Activated naive CD8-positive, alpha-beta T cell treated with anti-CD3 and anti-CD28 coated beads, Interleukin-2, amount 50 U/mL, for 24 hours (primary cell): ENCODE measurements around the gene OXSM.
A peak's percentile ranks its signal among the peaks of the same experiment; 100 is the strongest.

Experiments
- ATAC-seq: fragments of 150-1000 bp; cut with Tn5 transposase; one replicate; pipeline ENCODE4 v1.10.0; 2021
- DNase-seq: peaks from one replicate; pipeline ENCODE4 v3.0.0; 2021
- H3K27ac Mint-ChIP-seq: one replicate; pipeline ENCODE4 v1.8.0; 2021; ENCODE audit warnings: mild to moderate bottlenecking, mixed read lengths
- H3K27me3 Mint-ChIP-seq: one replicate; pipeline ENCODE4 v1.8.0; 2021; ENCODE audit warnings: mixed read lengths
- H3K36me3 Mint-ChIP-seq: one replicate; pipeline ENCODE4 v1.8.0; 2021; ENCODE audit warnings: low read depth, mixed read lengths
- H3K4me1 Mint-ChIP-seq: one replicate; pipeline ENCODE4 v1.8.0; 2021; ENCODE audit warnings: mixed read lengths
- H3K4me3 Mint-ChIP-seq: one replicate; pipeline ENCODE4 v1.8.0; 2021; ENCODE audit warnings: mild to moderate bottlenecking, moderate library complexity, mixed read lengths
- H3K9me3 Mint-ChIP-seq: one replicate; pipeline ENCODE4 v1.8.0; 2021; ENCODE audit warnings: mixed read lengths

Gene OXSM

DNA sequence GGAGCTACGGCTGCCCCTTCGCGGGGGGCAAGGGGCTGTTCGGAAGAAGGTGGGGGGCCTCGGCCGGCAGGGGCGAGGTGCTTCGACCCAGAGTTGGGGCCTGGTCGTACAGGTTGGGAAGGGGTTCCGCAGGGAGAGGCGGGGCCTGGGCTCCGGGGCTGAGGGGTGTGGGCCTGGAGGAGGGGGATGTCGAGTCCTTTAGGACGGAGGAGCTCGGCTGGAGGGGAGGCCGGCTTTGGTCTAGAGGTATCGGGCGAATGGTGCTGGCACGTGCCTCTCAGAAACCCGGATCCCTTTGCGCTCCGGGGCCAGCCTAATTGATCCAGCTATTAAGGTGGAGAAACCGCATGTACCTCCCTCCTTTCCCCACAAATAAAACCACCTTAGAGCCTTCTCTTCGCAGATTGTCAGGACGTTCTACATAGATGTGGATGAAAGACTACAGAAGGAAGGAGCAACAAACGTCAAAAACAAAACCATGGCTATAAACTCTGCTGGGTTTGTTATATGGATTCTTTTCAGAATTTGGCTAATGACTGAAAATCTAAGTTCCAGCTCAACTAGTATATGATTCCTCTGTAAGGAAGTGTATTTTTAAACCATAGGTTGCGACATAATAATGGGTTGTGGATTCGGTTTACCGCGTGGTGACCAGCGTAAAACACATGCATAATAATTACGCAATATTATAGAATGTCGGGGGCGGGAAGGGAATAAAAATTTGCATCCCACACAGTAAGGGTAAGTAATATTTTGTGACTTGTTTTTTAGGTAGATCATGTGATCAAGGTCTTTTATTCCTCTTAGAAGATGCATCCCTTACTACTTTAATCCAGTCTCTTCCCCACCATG lies 6.0 kb upstream of the OXSM start:
- DNase-seq: no peak
- peaks cover 13% of the 10 kb centered on the region for H3K36me3 Mint-ChIP-seq
- H3K4me3 Mint-ChIP-seq: peak overlapping the region; percentile 94
- peaks cover 67% of the 10 kb centered on the region for H3K4me1 Mint-ChIP-seq
- no peaks in the 10 kb centered on the region for H3K27me3 Mint-ChIP-seq
- ATAC-seq: peak; percentile 35
- no peaks in the 10 kb centered on the region for H3K9me3 Mint-ChIP-seq
- peak overlapping the region; percentile 80 for H3K27ac Mint-ChIP-seq

DNA sequence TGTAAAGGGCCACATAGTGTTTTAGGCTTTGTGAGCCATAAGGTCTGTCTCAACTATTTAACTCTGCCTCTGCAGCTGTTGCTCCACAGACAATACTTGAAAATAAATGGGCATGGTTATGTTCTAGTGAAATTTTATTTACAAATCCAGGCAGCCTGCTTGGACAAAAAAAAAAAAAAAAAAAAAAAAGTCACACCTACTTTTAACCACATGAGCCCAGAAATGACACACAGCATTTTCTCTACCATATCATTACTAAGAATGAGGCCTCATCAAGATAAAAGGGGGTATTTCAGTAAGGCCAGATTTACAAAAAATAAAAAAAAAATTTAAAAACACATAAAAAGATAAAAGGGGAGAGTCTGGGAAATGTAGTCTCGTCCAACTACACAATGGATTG lies 4.9 kb upstream of the OXSM start:
- peak overlapping the region; percentile 94 for H3K4me3 Mint-ChIP-seq
- no peak for ATAC-seq
- no peak for DNase-seq
- H3K27me3 Mint-ChIP-seq: no peaks in the 10 kb centered on the region
- peaks cover 16% of the 10 kb centered on the region for H3K36me3 Mint-ChIP-seq
- H3K4me1 Mint-ChIP-seq: peaks cover 74% of the 10 kb centered on the region
- no peak overlapping the region for H3K27ac Mint-ChIP-seq
- H3K9me3 Mint-ChIP-seq: no peaks in the 10 kb centered on the region

DNA sequence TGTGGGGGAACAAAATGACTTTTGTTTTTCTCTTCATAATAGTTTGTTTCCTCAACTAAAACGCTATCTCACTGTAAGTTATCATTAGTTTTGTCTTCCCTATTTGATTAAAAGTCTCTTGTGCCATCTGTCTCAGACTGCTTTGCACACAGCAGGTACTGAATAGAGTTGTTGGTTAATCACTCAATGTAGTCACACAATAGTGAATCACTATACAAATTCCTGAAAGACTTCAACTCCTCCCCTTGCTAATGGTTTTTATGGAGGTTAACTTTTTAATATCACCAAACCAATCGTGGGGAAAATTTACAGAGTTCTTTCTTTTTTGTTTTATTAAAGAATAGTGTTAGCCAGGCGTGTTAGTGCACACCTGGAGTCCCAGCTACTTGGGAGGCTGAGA lies 4.1 kb upstream of the OXSM start:
- DNase-seq (no peak), ATAC-seq (no peak)
- no peaks in the 10 kb centered on the region for H3K9me3 Mint-ChIP-seq
- peaks cover 74% of the 10 kb centered on the region for H3K4me1 Mint-ChIP-seq
- H3K27ac Mint-ChIP-seq: no peak overlapping the region
- no peak overlapping the region for H3K4me3 Mint-ChIP-seq
- peaks cover 13% of the 10 kb centered on the region for H3K36me3 Mint-ChIP-seq
- H3K27me3 Mint-ChIP-seq: no peaks in the 10 kb centered on the region

DNA sequence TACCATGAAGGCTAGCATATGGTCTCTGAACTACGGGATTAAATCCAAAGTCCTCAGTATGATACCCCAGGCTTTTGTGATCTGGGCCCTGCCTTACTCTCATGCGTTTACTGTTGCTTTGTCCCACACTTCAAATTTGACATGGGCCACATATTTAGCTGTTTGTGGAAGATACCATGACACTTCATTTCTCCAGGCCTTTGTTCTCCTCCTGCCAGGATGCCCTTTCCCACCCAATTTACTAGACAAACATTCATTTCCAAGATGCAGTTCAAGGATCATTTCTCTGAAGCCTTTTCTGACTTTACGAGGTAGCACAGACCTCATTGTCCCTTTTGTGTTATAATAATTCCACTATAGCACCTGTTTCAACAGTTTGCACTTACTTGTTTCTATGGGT lies 2.2 kb upstream of the OXSM start:
- H3K4me1 Mint-ChIP-seq: peaks cover 74% of the 10 kb centered on the region
- no peak overlapping the region for H3K27ac Mint-ChIP-seq
- ATAC-seq: no peak
- peaks cover 23% of the 10 kb centered on the region for H3K36me3 Mint-ChIP-seq
- no peak for DNase-seq
- no peaks in the 10 kb centered on the region for H3K9me3 Mint-ChIP-seq
- no peak overlapping the region for H3K4me3 Mint-ChIP-seq
- H3K27me3 Mint-ChIP-seq: no peaks in the 10 kb centered on the region

DNA sequence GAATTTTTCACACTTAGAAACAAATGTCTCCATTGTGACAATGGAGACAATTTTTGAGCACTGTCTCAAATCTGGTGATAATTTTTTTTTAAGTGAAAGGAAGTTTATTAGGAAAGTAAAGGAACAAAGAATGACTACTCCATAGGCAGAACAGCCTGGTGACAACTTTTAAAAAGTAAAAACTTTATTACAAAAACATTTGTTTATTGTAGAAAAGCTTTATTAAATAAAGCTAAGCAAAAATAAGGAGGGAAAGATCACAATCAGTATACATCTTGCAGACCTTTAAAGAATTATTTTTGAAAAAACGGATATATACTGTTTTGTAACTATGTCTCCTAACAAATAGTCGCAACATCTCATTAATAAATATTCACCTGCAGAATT lies 688 bp upstream of the OXSM start:
- Mint-ChIP-seq H3K4me3 (peak overlapping the region; percentile 98), H3K27me3 (no peaks in the 10 kb centered on the region), H3K27ac (peak overlapping the region; percentile 100), H3K9me3 (no peaks in the 10 kb centered on the region), H3K4me1 (peaks cover 78% of the 10 kb centered on the region), H3K36me3 (peaks cover 28% of the 10 kb centered on the region)
- ATAC-seq: no peak
- no peak for DNase-seq

DNA sequence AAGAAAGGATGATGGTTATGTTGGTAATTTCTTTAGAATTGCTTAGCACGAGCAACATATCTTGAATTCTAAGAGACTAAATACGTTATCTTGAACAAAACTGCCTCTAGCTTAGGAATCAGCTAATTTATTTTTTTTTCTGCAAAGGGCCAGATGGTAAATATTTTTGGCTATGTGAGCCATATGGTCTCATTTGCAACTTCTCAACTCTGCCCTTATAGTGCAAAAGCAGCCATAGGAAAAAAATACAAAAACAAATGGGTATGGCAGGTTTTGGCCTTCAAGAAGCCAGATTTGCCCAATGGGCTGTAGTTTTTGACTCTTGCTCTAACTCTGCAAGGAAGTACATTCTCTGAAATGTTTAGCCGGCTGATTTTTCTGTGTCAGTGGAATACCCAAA lies 11.9 kb downstream of the OXSM start:
- H3K27ac Mint-ChIP-seq: no peak overlapping the region

DNA sequence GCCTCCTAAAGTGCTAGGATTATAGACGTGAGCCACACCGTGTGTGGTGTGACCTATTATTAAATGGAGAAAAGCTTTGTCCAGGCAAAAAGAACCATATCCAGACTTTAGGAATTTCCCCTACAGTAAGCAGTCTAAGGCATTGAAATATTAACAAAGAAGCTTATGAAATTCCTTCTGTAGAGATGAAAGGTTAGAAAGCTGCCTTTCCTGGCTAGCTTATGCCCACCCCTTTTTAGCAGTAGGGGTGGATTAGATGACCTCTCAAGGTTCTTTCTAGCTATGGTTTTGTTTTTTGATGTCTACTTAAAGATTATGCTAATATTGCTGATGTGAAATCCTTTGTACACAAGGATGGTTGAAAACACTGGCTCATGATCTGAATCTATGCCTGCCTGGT lies 13.9 kb downstream of the OXSM start:
- Mint-ChIP-seq H3K27me3 (peaks cover 2% of the 10 kb centered on the region), H3K27ac (no peak overlapping the region), H3K4me1 (no peaks in the 10 kb centered on the region), H3K9me3 (no peaks in the 10 kb centered on the region), H3K36me3 (no peaks in the 10 kb centered on the region), H3K4me3 (no peak overlapping the region)
- DNase-seq: no peak
- ATAC-seq: no peak

More for the DNA sequence above, 11.9 kb downstream of the OXSM start:
- no peaks in the 10 kb centered on the region for H3K4me1 Mint-ChIP-seq
- no peak for DNase-seq
- ATAC-seq: no peak
- H3K36me3 Mint-ChIP-seq: no peaks in the 10 kb centered on the region
- H3K4me3 Mint-ChIP-seq: no peak overlapping the region
- peaks cover 2% of the 10 kb centered on the region for H3K27me3 Mint-ChIP-seq
- no peaks in the 10 kb centered on the region for H3K9me3 Mint-ChIP-seq

DNA sequence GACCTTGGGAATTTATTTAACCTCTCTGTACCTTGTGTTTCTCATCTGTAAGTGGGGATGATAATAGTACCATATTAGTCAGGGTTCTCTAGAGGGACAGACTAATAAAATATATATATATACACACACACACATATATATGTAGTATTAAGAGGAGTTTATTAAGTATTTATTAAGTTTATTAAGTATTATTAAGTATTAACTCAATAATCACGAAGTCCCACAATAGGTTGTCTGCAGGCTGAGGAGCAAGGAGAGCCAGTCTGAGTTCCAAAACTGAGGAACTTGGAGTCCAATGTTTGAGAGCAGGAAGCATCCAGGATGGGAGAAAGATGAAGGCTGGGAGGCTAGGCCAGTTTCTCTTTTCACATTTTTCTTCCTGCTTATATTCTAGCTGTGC lies 14.8 kb downstream of the OXSM start:
- H3K27me3 Mint-ChIP-seq: peaks cover 2% of the 10 kb centered on the region
- H3K4me1 Mint-ChIP-seq: no peaks in the 10 kb centered on the region
- H3K9me3 Mint-ChIP-seq: no peaks in the 10 kb centered on the region
- no peak for ATAC-seq
- no peak for DNase-seq
- no peak overlapping the region for H3K27ac Mint-ChIP-seq
- no peaks in the 10 kb centered on the region for H3K36me3 Mint-ChIP-seq
- H3K4me3 Mint-ChIP-seq: no peak overlapping the region

DNA sequence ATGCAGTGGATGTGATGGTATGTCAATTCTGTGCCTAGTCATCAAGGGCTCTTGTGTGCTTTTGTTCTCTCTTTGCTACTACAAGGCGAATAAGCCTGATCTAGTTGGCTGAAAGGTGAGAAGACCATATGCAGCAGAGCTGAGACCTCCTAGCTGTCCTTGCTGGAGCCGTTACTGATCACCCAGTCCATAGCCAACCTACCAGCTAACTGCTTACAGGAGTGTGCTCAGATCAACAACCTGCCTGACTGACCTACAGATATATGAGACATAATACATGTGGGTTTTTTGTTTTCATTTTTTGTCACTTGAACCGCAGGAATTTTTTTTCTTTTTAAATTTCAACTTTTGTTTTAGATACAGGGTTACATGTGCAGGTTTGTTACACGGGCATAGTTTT lies 22.8 kb downstream of the OXSM start:
- H3K9me3 Mint-ChIP-seq: no peaks in the 10 kb centered on the region
- ATAC-seq: no peak
- H3K27me3 Mint-ChIP-seq: peaks cover 4% of the 10 kb centered on the region
- H3K36me3 Mint-ChIP-seq: no peaks in the 10 kb centered on the region
- no peaks in the 10 kb centered on the region for H3K4me1 Mint-ChIP-seq
- H3K4me3 Mint-ChIP-seq: no peak overlapping the region
- H3K27ac Mint-ChIP-seq: no peak overlapping the region
- no peak for DNase-seq

DNA sequence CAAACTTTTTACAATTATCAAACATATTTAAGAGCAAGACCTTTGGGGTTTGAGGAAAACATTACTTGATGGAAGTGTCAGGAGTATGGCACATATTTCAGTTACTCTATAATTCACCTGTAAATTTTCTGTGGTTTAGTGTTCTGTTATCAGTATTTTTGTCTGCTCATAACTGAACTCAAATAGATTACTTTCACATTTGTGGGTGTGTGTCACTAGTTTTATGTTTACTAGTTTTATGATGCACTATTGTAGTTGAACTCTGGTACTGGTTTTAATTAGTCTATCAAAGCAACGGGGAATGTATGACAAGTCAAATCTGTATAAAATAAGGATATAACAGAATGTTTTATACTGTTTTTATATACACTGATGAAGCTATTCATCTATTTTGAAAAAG lies 27.2 kb downstream of the OXSM start:
- H3K36me3 Mint-ChIP-seq: no peaks in the 10 kb centered on the region
- DNase-seq (no peak), ATAC-seq (peak; percentile 49)
- H3K4me3 Mint-ChIP-seq: no peak overlapping the region
- no peak overlapping the region for H3K27ac Mint-ChIP-seq
- H3K4me1 Mint-ChIP-seq: no peaks in the 10 kb centered on the region
- peaks cover 4% of the 10 kb centered on the region for H3K27me3 Mint-ChIP-seq
- H3K9me3 Mint-ChIP-seq: no peaks in the 10 kb centered on the region

DNA sequence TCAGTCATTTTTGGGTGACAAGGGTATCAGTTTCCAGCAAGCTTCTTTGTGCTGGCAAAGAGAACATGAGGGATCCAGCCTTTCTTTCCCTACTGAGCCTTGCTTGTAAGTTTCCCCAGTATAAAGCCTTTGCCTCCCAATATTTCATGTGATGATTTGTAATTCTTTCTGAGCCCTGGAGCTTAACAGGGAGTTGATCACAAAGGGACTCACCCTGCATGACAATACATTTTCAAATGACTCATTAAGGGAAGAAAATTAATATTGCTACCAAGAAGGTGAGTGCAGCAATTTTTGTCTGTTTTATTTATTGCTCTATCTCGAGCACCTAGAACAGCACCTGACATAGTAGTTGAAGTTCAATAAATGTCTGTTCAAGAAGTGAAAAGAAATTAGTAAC lies 27.7 kb downstream of the OXSM start:
- H3K27me3 Mint-ChIP-seq: peaks cover 4% of the 10 kb centered on the region
- no peaks in the 10 kb centered on the region for H3K4me1 Mint-ChIP-seq
- no peak overlapping the region for H3K4me3 Mint-ChIP-seq
- H3K9me3 Mint-ChIP-seq: no peaks in the 10 kb centered on the region
- DNase-seq: no peak
- ATAC-seq: no peak
- no peaks in the 10 kb centered on the region for H3K36me3 Mint-ChIP-seq
- H3K27ac Mint-ChIP-seq: no peak overlapping the region

DNA sequence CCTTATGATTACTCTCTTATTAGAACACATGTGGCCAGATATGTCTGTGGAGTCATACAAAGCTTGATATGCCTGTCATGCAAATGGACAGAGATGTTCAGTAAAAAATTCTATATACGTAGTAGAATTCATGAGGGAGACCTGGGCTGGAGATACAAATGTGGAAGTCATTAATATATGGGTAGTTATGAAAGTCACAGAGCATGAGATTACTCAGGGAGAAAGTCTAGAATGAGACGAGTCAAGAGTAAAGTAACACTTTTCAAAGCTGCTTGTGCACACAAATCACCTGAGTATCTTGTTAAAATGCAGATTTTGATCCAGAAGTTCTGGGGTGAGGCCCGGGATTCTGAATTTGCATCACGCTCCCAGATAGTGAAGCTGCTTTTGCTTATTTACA lies 28.4 kb downstream of the OXSM start:
- no peaks in the 10 kb centered on the region for H3K4me1 Mint-ChIP-seq
- no peaks in the 10 kb centered on the region for H3K9me3 Mint-ChIP-seq
- no peak overlapping the region for H3K4me3 Mint-ChIP-seq
- DNase-seq: no peak
- no peak for ATAC-seq
- H3K27me3 Mint-ChIP-seq: peaks cover 6% of the 10 kb centered on the region
- no peaks in the 10 kb centered on the region for H3K36me3 Mint-ChIP-seq
- H3K27ac Mint-ChIP-seq: no peak overlapping the region

DNA sequence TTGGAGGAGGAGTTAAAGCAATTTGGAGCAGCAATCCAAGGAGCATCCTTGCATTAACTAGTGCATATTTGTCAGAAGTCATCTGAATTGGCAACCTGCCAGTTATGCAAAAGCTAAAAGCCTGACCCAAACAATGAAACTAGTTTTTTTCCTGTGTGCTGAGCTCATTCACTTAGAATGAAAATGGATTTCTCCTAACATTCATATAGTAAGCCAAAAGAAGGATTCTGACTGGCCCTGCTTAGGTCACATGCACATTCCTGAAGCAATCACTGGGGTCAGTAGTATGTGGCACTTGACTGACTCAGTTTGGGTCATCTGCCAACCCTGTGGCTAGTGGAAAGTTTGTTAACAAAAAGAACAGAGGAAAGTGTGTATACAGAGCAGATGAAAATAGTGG lies 30.5 kb downstream of the OXSM start:
- DNase-seq: no peak
- Mint-ChIP-seq H3K27ac (no peak overlapping the region), H3K27me3 (peaks cover 3% of the 10 kb centered on the region), H3K4me1 (no peaks in the 10 kb centered on the region), H3K4me3 (no peak overlapping the region), H3K9me3 (no peaks in the 10 kb centered on the region), H3K36me3 (no peaks in the 10 kb centered on the region)
- peak; percentile 52 for ATAC-seq

DNA sequence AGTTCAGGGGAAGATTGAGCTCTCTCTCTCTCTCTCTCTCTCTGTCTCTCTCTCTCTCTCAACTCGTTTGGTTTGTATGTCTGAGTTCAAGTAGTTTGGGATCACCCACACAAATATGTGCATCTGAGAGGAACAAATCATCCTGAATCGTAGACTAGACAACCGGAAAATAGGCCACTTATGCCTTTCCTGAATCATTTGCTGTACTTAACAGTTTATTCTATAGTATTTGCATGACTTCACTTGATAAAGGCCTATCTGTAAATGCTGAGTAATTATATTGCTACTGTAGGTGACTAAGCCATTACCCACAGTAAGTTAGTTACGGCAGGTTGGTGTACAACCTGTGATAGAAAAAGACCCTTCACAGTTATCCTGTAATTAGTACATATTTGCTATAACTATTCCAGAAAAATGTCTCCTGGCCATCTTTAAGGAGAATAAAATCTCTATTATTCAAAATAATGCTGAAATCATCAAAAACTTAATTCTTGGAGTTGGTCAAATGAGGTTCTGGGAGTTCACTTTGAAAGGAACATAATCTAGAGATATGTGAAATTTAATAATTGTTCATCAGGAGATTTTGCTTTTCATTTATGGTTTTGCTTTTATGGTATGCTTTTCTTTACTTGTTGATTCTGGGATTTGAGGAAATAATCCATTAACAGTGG lies 31.1 kb downstream of the OXSM start:
- DNase-seq: no peak
- Mint-ChIP-seq H3K36me3 (no peaks in the 10 kb centered on the region), H3K27ac (no peak overlapping the region), H3K4me1 (peaks cover under 1% of the 10 kb centered on the region), H3K27me3 (peaks cover 2% of the 10 kb centered on the region), H3K4me3 (no peak overlapping the region), H3K9me3 (no peaks in the 10 kb centered on the region)
- no peak for ATAC-seq

DNA sequence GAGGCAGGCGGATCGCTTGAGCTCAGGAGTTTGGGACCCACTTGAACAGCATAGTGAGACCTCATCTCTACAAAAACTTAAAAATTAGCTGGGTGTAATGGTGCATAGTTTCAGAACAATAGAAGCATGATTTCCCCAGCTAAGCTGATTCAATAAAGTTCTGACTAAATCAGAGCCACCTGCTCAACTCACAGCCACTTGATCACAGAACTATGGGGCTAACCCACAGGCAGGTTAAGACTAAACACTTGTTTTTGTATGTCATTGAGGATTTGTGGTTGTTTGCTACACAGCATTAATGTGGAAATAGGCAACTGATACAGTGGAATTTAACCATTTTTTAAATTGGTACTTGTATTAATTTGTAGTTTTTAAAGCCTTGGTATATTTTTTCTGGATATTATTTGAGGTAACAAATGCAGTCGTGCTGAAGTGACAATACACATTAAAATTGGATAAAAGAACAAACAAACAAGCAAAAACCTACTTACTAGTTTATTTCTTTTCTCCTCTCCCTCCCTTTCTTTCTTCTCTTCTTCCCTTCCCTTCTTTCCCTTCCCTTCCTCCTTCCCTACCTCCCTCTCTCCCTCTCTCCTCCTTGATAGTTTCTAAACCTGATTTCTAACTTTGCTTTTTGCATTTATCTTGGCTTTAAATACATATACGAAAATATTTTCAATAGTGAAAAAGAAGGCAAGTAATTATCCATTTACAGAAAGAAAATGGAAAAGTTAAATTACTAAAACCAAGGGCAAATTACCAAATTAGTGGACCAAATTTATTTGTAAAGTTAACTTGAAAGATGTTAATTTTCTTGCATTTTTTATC lies 32.1 kb downstream of the OXSM start:
- peaks cover 2% of the 10 kb centered on the region for H3K27me3 Mint-ChIP-seq
- H3K9me3 Mint-ChIP-seq: no peaks in the 10 kb centered on the region
- H3K27ac Mint-ChIP-seq: no peak overlapping the region
- H3K36me3 Mint-ChIP-seq: no peaks in the 10 kb centered on the region
- DNase-seq (no peak), ATAC-seq (no peak)
- H3K4me3 Mint-ChIP-seq: no peak overlapping the region
- H3K4me1 Mint-ChIP-seq: peaks cover 7% of the 10 kb centered on the region
